Panc1 (cell line): Measurements from ENCODE around the gene ITPA. TPM values are rescaled to one million over a fixed set of nuclear protein-coding genes. Genes with fewer than 3 reads are reported as not detected.

Experiments
- ATAC-seq: fragments of 200-7000 bp; cut with Tn5 transposase; 2 replicates; pipeline ENCODE4 v1.9.1; 2020; ENCODE audit warnings: mild to moderate bottlenecking, moderate library complexity
- BruUV-seq: library from RNA; stranded (reverse); fragments of 400-500 nt; replicated peaks from 2 replicates; lab custom pipeline; 2021; lab: Mats Ljungman, UMichigan
- CTCF ChIA-PET: fragments of 300-600 bp; sonication (Branson Sonifier 250); formaldehyde crosslinking; loops from one replicate; lab custom pipeline; 2022; ENCODE audit warnings: antibody characterized with exemption; lab: Charles Lee
- POLR2A ChIA-PET: fragments of 300-600 bp; sonication (Branson Sonifier 250); formaldehyde crosslinking; loops from one replicate; lab custom pipeline; 2022; ENCODE audit warnings: antibody characterized with exemption; lab: Charles Lee
- DNase-seq: peaks from one replicate; pipeline ENCODE4 v3.0.0-alpha.2; 2010; ENCODE audit warnings: low read depth, low spot score
- H3K27ac ChIP-seq: 2 replicates; pipeline ENCODE4 v1.5.1; 2011; ENCODE audit warnings: mild to moderate bottlenecking, low read length, inconsistent platforms
- H3K27me3 ChIP-seq: fragments of 200-500 bp; sonication (Bioruptor generic); 2 replicates; pipeline ENCODE4 v1.6.0; 2014; ENCODE audit warnings: low read length, inconsistent platforms; ENCODE audit not compliant: control insufficient read depth, insufficient read depth
- H3K36me3 ChIP-seq: fragments of 200-500 bp; sonication (Bioruptor generic); 2 replicates; pipeline ENCODE4 v1.5.1; 2014; ENCODE audit warnings: inconsistent platforms, mild to moderate bottlenecking, low read length, moderate library complexity; ENCODE audit not compliant: control insufficient read depth, insufficient read depth
- H3K4me1 ChIP-seq: 2 replicates; pipeline ENCODE4 v1.5.1; 2011; ENCODE audit warnings: inconsistent platforms, mild to moderate bottlenecking, low read length, moderate library complexity; ENCODE audit not compliant: control insufficient read depth, insufficient read depth
- H3K4me3 ChIP-seq, 2 experiments: 2 replicates each; pipeline ENCODE4 v1.5.1; 2011 to 2012; ENCODE audit warnings: low read depth in 2 of 2, low read length in 2 of 2, mild to moderate bottlenecking in 2 of 2, inconsistent platforms in 1 of 2, moderate library complexity in 1 of 2
- H3K9me3 ChIP-seq: fragments of 200-500 bp; sonication (Bioruptor generic); 2 replicates; pipeline ENCODE4 v1.5.1; 2014; ENCODE audit warnings: low read depth, mild to moderate bottlenecking, inconsistent platforms, low read length, moderate library complexity; ENCODE audit not compliant: control insufficient read depth, insufficient read depth
- POLR2AphosphoS5 ChIP-seq: IDR thresholded peaks from 2 replicates; pipeline ENCODE4 v1.6.1; 2012; ENCODE audit warnings: mild to moderate bottlenecking, low read depth, low read length, moderate library complexity
- SIN3A ChIP-seq: IDR thresholded peaks from 2 replicates; pipeline ENCODE4 v1.6.1; 2012; ENCODE audit warnings: low read depth, mild to moderate bottlenecking, low read length, moderate library complexity, borderline replicate concordance; ENCODE audit not compliant: insufficient read depth
- TCF7L2 ChIP-seq: IDR thresholded peaks from 2 replicates; pipeline ENCODE4 v1.6.1; 2011; ENCODE audit warnings: mild to moderate bottlenecking, low read depth, low read length, inconsistent platforms
- in situ Hi-C: cut with HindIII; loops from 2 replicates; pipeline ENCODE4 v1.10.0; 2016; ENCODE audit warnings: low sequenced_read_pairs, low pct_unique_long_range_greater_than_20kb
- intact Hi-C: fragments of 100-400 bp; cut with micrococcal nuclease; formaldehyde crosslinking; loops from one replicate; pipeline ENCODE4 v1.10.0; 2022; ENCODE audit not compliant: unreplicated experiment
- total RNA-seq: library from RNA; stranded (reverse); gene quantifications from one replicate; pipeline ENCODE4 v1.2.1, GENCODE V29; 2021; ENCODE audit not compliant: unreplicated experiment
- TF ChIP-seq, protein P1 (sequence below), 2 experiments: IDR thresholded peaks; 2 replicates each; pipeline ENCODE4 v1.6.1; 2011 to 2012; ENCODE audit warnings: low read depth in 2 of 2, control low read depth in 1 of 2, low read length in 1 of 2, mild to moderate bottlenecking in 1 of 2, moderate library complexity in 1 of 2; ENCODE audit not compliant: insufficient read depth in 1 of 2
- TF ChIP-seq, protein P2 (sequence below): fragments of 450-650 bp; IDR thresholded peaks from 2 replicates; pipeline ENCODE4 v1.5.1; 2017; ENCODE audit warnings: mild to moderate bottlenecking

The ITPA gene
- total RNA-seq, 1 experiment from 2014 or later: 107 TPM

DNA sequence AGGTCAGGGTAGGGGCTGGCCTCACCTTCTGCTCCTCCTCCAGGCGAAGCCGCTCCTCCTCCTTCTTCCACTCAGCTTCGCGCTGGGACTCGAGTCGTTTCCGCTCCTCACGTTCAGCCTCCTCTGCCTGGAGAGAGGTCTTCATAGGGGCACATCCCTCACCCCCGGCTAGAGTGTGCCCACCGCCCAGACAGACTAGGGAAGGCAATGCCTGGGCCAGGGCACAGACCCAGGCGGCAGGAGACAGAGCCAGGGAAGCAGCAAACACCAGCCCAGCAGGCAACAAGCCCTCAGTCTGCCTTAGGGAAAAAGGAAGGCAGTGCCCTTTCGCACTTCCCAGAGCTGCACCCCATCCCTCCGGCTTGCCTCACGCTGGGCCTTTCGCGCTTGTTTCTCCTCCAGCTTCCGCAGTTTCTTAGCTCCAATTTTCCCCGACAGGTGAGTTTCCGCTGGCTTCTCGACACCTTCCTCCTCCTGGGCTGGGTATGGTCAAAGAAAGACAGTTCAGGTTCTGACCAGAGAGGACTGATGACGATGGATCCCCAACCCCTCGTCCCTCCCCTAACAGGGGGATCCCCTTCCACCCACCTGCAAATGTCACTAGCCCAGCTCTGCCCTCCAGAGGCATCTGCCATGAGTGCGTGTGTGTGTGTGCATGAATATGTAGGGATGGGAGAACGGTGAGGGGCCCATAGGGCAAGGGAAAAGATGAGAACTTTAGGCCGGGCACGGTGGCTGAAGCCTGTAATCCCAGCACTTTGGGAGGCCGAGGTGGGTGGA, 9.1 kb upstream of the ITPA start:
- TSS peak; percentile 34 for BruUV-seq
- intact Hi-C loops: no loop called here
- Histone ChIP-seq H3K4me1 (no peaks in the 10 kb centered on the region; the same call in 1 of the 2 replicates), H3K27me3 (no peaks in the 10 kb centered on the region), H3K9me3 (no peaks in the 10 kb centered on the region), H3K36me3 (peaks cover 3% of the 10 kb centered on the region; the same call in 1 of the 2 replicates), H3K4me3 (no peak overlapping the region), H3K27ac (no peak overlapping the region)
- ChIA-PET POLR2A (no interaction called here), CTCF (interaction anchor here (0.7 kb wide), 1 partner anchor 147 kb away, joined by 9 read pairs; no protein-coding TSS in a partner anchor)
- ATAC-seq: no peak
- DNase-seq: no peak
- in situ Hi-C loops: no loop called here
- no peak for TF ChIP-seq SIN3A
- TF ChIP-seq, protein P1, sequence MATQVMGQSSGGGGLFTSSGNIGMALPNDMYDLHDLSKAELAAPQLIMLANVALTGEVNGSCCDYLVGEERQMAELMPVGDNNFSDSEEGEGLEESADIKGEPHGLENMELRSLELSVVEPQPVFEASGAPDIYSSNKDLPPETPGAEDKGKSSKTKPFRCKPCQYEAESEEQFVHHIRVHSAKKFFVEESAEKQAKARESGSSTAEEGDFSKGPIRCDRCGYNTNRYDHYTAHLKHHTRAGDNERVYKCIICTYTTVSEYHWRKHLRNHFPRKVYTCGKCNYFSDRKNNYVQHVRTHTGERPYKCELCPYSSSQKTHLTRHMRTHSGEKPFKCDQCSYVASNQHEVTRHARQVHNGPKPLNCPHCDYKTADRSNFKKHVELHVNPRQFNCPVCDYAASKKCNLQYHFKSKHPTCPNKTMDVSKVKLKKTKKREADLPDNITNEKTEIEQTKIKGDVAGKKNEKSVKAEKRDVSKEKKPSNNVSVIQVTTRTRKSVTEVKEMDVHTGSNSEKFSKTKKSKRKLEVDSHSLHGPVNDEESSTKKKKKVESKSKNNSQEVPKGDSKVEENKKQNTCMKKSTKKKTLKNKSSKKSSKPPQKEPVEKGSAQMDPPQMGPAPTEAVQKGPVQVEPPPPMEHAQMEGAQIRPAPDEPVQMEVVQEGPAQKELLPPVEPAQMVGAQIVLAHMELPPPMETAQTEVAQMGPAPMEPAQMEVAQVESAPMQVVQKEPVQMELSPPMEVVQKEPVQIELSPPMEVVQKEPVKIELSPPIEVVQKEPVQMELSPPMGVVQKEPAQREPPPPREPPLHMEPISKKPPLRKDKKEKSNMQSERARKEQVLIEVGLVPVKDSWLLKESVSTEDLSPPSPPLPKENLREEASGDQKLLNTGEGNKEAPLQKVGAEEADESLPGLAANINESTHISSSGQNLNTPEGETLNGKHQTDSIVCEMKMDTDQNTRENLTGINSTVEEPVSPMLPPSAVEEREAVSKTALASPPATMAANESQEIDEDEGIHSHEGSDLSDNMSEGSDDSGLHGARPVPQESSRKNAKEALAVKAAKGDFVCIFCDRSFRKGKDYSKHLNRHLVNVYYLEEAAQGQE (IDR thresholded peaks at IDR 0.05; ENCODE audit: insufficient read depth in 1 of 2, low read depth in 2 of 2, low read length in 1 of 2): no peak
- no peak for TF ChIP-seq TCF7L2
- TF ChIP-seq, protein P2, sequence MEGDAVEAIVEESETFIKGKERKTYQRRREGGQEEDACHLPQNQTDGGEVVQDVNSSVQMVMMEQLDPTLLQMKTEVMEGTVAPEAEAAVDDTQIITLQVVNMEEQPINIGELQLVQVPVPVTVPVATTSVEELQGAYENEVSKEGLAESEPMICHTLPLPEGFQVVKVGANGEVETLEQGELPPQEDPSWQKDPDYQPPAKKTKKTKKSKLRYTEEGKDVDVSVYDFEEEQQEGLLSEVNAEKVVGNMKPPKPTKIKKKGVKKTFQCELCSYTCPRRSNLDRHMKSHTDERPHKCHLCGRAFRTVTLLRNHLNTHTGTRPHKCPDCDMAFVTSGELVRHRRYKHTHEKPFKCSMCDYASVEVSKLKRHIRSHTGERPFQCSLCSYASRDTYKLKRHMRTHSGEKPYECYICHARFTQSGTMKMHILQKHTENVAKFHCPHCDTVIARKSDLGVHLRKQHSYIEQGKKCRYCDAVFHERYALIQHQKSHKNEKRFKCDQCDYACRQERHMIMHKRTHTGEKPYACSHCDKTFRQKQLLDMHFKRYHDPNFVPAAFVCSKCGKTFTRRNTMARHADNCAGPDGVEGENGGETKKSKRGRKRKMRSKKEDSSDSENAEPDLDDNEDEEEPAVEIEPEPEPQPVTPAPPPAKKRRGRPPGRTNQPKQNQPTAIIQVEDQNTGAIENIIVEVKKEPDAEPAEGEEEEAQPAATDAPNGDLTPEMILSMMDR: no peak
- no peak for TF ChIP-seq POLR2AphosphoS5

- intact Hi-C loops: no loop called here
- POLR2A ChIA-PET: interaction anchor here (0.6 kb wide), 1 partner anchor 15 kb away, joined by 5 read pairs; no protein-coding TSS in a partner anchor
Measured at GRCh38 chr20:3202965-3203314, 6.4 kb upstream of the ITPA start.

More at GRCh38 chr20:3202965-3203314, 6.4 kb upstream of the ITPA start:
- H3K4me3 ChIP-seq: peak overlapping the region; percentile 91 to 97
- no peaks in the 10 kb centered on the region; the same call in 1 of the 2 replicates for H3K4me1 ChIP-seq
- TF ChIP-seq TCF7L2 (no peak), SIN3A (no peak), POLR2AphosphoS5 (no peak)
- TF ChIP-seq, protein P1 (IDR thresholded peaks at IDR 0.05; ENCODE audit: insufficient read depth in 1 of 2, low read depth in 2 of 2, low read length in 1 of 2): no peak
- TF ChIP-seq, protein P2: no peak
- peaks cover 3% of the 10 kb centered on the region; the same call in 1 of the 2 replicates for H3K36me3 ChIP-seq
- no TSS peak for BruUV-seq
- H3K27me3 ChIP-seq: no peaks in the 10 kb centered on the region
- CTCF ChIA-PET: interaction anchor here (0.8 kb wide), 1 partner anchor 114 kb away, joined by 3 read pairs; no protein-coding TSS in a partner anchor
- no peaks in the 10 kb centered on the region for H3K9me3 ChIP-seq
- no peak for DNase-seq
- no peak for ATAC-seq
- peak overlapping the region; percentile 94 for H3K27ac ChIP-seq
- in situ Hi-C loops: no loop called here
